HCT116 (cell line): ENCODE measurements around the gene PARVG.

Experiments
- CTCF ChIP-seq, 3 experiments: fragments of 200-600 bp in 1 of 3; sonication (generic) in 1 of 3; IDR thresholded peaks in 2 of 3; conservative IDR thresholded peaks in 1 of 3; 2 replicates each; pipeline ENCODE4 v1.5.1; 2012 to 2017; ENCODE audit warnings: low read depth in 2 of 3, low read length in 2 of 3, antibody characterized with exemption in 1 of 3, borderline replicate concordance in 1 of 3, control low read depth in 1 of 3, mild to moderate bottlenecking in 1 of 3, mixed read lengths in 1 of 3, mixed run types in 1 of 3, moderate library complexity in 1 of 3; ENCODE audit not compliant: insufficient read depth in 1 of 3
- EZH2 ChIP-seq: fragments of 200-600 bp; sonication (generic); IDR thresholded peaks from 2 replicates; pipeline ENCODE4 v1.6.1; 2017; ENCODE audit warnings: antibody characterized with exemption, mixed run types
- EZH2phosphoT487 ChIP-seq: fragments of 200-600 bp; IDR thresholded peaks from 2 replicates; pipeline ENCODE4 v1.6.1; 2018; ENCODE audit warnings: antibody characterized with exemption, borderline replicate concordance
- FOSL1 ChIP-seq: IDR thresholded peaks from 2 replicates; pipeline ENCODE4 v1.6.1; 2012; ENCODE audit warnings: low read depth
- JUND ChIP-seq: IDR thresholded peaks from 2 replicates; pipeline ENCODE4 v1.6.1; 2012
- POLR2A ChIP-seq: IDR thresholded peaks from 2 replicates; pipeline ENCODE4 v1.7.0; 2011; ENCODE audit warnings: borderline replicate concordance; ENCODE audit not compliant: insufficient read depth, insufficient read length; ENCODE audit errors: extremely low read depth
- POLR2AphosphoS5 ChIP-seq: IDR thresholded peaks from 2 replicates; pipeline ENCODE4 v1.6.1; 2011; ENCODE audit warnings: mild to moderate bottlenecking, low read depth, low read length, moderate library complexity
- RAD21 ChIP-seq: IDR thresholded peaks from 2 replicates; pipeline ENCODE4 v1.6.1; 2012; ENCODE audit warnings: low read depth, mild to moderate bottlenecking
- SIN3A ChIP-seq: IDR thresholded peaks from 2 replicates; pipeline ENCODE4 v1.6.1; 2012; ENCODE audit warnings: low read depth
- SP1 ChIP-seq: IDR thresholded peaks from 2 replicates; pipeline ENCODE4 v1.6.1; 2012; ENCODE audit warnings: low read depth
- YY1 ChIP-seq: IDR thresholded peaks from 2 replicates; pipeline ENCODE4 v1.6.1; 2011; ENCODE audit warnings: low read length, low read depth, moderate library complexity, mild to moderate bottlenecking; ENCODE audit not compliant: insufficient replicate concordance; ENCODE audit errors: extremely low read depth
- ZFX ChIP-seq: fragments of 450-650 bp; IDR thresholded peaks from 2 replicates; pipeline ENCODE4 v1.6.1; 2017
- ZNF274 ChIP-seq: fragments of 200-500 bp; sonication (Bioruptor generic); IDR thresholded peaks from 2 replicates; pipeline ENCODE4 v1.6.1; 2014; ENCODE audit warnings: mild to moderate bottlenecking, low read depth, low read length, inconsistent platforms
- TF ChIP-seq, protein P1 (sequence below): IDR thresholded peaks from 2 replicates; pipeline ENCODE4 v1.6.1; 2012; ENCODE audit warnings: low read depth

- TF ChIP-seq CTCF (IDR thresholded peaks at IDR 0.05 in 2 of 3, conservative IDR thresholded peaks at IDR 0.05 in 1 of 3; ENCODE audit: borderline replicate concordance in 1 of 3, insufficient read depth in 1 of 3, low read depth in 2 of 3, low read length in 2 of 3) (no peak), YY1 (no peak), ZNF274 (no peak), EZH2phosphoT487 (no peak), EZH2 (no peak), RAD21 (no peak), POLR2A (no peak), SIN3A (no peak), JUND (no peak), FOSL1 (no peak), POLR2AphosphoS5 (no peak), SP1 (no peak), ZFX (no peak)
- TF ChIP-seq, protein P1, sequence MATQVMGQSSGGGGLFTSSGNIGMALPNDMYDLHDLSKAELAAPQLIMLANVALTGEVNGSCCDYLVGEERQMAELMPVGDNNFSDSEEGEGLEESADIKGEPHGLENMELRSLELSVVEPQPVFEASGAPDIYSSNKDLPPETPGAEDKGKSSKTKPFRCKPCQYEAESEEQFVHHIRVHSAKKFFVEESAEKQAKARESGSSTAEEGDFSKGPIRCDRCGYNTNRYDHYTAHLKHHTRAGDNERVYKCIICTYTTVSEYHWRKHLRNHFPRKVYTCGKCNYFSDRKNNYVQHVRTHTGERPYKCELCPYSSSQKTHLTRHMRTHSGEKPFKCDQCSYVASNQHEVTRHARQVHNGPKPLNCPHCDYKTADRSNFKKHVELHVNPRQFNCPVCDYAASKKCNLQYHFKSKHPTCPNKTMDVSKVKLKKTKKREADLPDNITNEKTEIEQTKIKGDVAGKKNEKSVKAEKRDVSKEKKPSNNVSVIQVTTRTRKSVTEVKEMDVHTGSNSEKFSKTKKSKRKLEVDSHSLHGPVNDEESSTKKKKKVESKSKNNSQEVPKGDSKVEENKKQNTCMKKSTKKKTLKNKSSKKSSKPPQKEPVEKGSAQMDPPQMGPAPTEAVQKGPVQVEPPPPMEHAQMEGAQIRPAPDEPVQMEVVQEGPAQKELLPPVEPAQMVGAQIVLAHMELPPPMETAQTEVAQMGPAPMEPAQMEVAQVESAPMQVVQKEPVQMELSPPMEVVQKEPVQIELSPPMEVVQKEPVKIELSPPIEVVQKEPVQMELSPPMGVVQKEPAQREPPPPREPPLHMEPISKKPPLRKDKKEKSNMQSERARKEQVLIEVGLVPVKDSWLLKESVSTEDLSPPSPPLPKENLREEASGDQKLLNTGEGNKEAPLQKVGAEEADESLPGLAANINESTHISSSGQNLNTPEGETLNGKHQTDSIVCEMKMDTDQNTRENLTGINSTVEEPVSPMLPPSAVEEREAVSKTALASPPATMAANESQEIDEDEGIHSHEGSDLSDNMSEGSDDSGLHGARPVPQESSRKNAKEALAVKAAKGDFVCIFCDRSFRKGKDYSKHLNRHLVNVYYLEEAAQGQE: no peak
Measured at GRCh38 chr22:44146088-44146861, 34.5 kb upstream of the PARVG start.
